Aortic smooth muscle cell (primary cell): ENCODE data around the gene IFNL4. TPM values are rescaled to one million over a fixed set of nuclear protein-coding genes. Genes with fewer than 3 reads are reported as not detected.

Experiments
- total RNA-seq: library from RNA; depleted of rRNA; stranded (reverse); fragments of >200 nt; gene quantifications from 2 replicates; pipeline ENCODE4 v1.2.3, GENCODE V29; 2014

Gene IFNL4
- not detected in 2 replicates for total RNA-seq

GRCh38 chr19:39248806-39249205 is at the start of gene IFNL4:
Gene IFNL4, minus strand, starts transcription at chr19:39248856.

GRCh38 chr19:39296055-39296645 is 47.5 kb upstream of the IFNL4 start, which contains the start of gene IFNL1:
Gene IFNL1, plus strand, starts transcription at chr19:39296407. Its CDS starts 15 bp downstream, at chr19:39296422.

GRCh38 chr19:39268085-39268484 is 19.4 kb upstream of the IFNL4 start, which contains the start of gene IFNL2:
Gene IFNL2, plus strand, starts transcription at chr19:39268396. Its CDS starts 173 bp downstream, at chr19:39268569.

GRCh38 chr19:39244410-39245100 is 4.1 kb downstream of the IFNL4 start, which contains the start of gene IFNL3:
Gene IFNL3, minus strand, starts transcription at chr19:39245006. Its CDS starts 39 bp downstream, at chr19:39244967.

DNA sequence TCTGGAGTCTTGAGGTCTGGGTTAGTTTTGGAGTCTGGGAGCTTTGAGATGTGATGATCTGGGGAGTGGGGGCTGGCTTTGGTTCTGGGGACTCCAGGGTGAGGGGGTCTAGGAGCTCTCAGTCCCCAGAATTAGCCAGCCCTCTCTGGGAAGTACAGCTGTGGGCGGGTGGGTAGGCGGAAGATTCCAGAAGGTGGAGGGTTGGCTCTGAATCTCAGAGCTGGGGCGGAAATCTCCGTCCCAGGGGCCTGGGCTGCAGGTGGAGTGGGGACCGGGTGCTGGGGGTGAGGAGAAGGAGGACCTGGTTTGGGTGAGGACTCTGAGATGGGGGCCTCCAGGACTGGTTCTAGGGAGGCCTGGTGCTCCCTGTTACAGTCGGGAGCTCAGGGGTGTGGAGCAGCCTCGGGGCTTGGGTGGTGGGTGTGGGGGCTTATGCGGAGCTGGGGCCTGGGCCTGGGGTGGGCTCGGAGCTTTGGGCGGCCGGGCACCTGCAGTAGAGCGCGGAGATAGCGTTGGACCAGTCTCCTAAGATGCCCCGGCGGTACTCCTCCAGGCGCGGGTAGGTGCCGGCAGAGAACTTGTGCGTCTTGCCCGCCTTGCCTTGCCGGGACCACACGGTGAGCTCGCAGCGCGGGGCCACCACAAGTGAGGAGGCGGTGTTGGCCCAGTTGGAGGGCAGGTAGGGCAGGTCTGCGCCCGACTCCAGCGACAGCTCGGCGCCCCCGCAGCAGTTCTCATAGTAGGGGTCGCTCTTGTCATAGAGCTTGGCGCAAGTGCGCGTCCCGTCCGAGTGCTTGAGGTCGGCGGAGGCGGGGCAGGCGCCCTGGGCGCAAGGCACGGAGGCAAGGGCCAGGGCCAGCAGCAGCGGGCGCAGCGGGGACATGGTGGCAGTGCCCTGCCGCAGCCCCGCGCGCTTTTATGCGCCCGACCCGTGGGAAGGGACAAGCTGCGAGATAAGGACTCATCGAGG is 45.0 kb downstream of the IFNL4 start, which contains the start of gene SYCN:
Gene SYCN, minus strand, starts transcription at position 892 of the 970 bp plus-strand sequence. Its CDS starts 9 bp downstream, at position 883.

GRCh38 chr19:39196860-39197562 is 51.6 kb downstream of the IFNL4 start, which contains the start of gene NCCRP1:
Gene NCCRP1, plus strand, starts transcription at chr19:39196964. Its CDS starts 19 bp downstream, at chr19:39196983.

Other genes starting within 250 kb of the IFNL4 start
- 1.2 and 1.8 TPM in 2 replicates for gene FBXO27, start 216.3 kb downstream of the IFNL4 start, total RNA-seq
- gene ACP7, start 164.5 kb downstream of the IFNL4 start, total RNA-seq = 0.12 TPM in 1 of 2 replicates, not detected in the other
- gene PAK4, start 123.1 kb downstream of the IFNL4 start, total RNA-seq = 3.7 and 4.7 TPM in 2 replicates
- gene NCCRP1, start 51.9 kb downstream of the IFNL4 start, total RNA-seq = not detected in 2 replicates
- gene SYCN, start 44.6 kb downstream of the IFNL4 start, total RNA-seq = not detected in 2 replicates
- not detected in 2 replicates for gene IFNL3, start 3.9 kb downstream of the IFNL4 start, total RNA-seq
- not detected in 2 replicates for gene IFNL2, start 19.5 kb upstream of the IFNL4 start, total RNA-seq
- gene IFNL1, start 47.6 kb upstream of the IFNL4 start, total RNA-seq = not detected in 2 replicates
- under 0.01 TPM in 1 of 2 replicates, not detected in the other for gene LRFN1, start 72.0 kb upstream of the IFNL4 start, total RNA-seq
- gene GMFG, start 87.2 kb upstream of the IFNL4 start, total RNA-seq = 0.87 and 2.6 TPM in 2 replicates
- gene SAMD4B, start 93.6 kb upstream of the IFNL4 start, total RNA-seq = 33.6 and 40.2 TPM in 2 replicates
- 44.8 and 65.8 TPM in 2 replicates for gene PAF1, start 142.2 kb upstream of the IFNL4 start, total RNA-seq
- 13.9 and 14.5 TPM in 2 replicates for gene MED29, start 142.5 kb upstream of the IFNL4 start, total RNA-seq
- gene ZFP36, start 158.0 kb upstream of the IFNL4 start, total RNA-seq = 2.5 and 5.2 TPM in 2 replicates
- gene PLEKHG2, start 163.8 kb upstream of the IFNL4 start, total RNA-seq = 18.1 and 29.5 TPM in 2 replicates
- gene RPS16, start 187.1 kb upstream of the IFNL4 start, total RNA-seq = 38.5 and 131 TPM in 2 replicates
- 58.9 and 87.9 TPM in 2 replicates for gene SUPT5H, start 196.7 kb upstream of the IFNL4 start, total RNA-seq
- gene TIMM50, start 232.0 kb upstream of the IFNL4 start, total RNA-seq = 50.5 and 68.8 TPM in 2 replicates